DOHH2 (cell line): ENCODE measurements around the gene PSMA3.

ENCODE experiments used
- H3F3A ChIP-seq: fragments of 200-600 bp; sonication (generic), shearing (Covaris generic); 2 replicates; pipeline ENCODE4 v1.6.0; 2016; ENCODE audit warnings: antibody characterized with exemption, mild to moderate bottlenecking; ENCODE audit not compliant: control insufficient read depth, insufficient read depth
- H3K27ac ChIP-seq: fragments of 200-600 bp; sonication (generic); 2 replicates; pipeline ENCODE4 v1.5.1; 2014; ENCODE audit warnings: low read depth, mild to moderate bottlenecking, low read length, moderate library complexity
- H3K27me3 ChIP-seq: fragments of 200-600 bp; sonication (generic); 2 replicates; pipeline ENCODE4 v1.6.1; 2014; ENCODE audit warnings: mild to moderate bottlenecking, low read length, mixed read lengths; ENCODE audit not compliant: control insufficient read depth
- H3K36me3 ChIP-seq: fragments of 200-600 bp; sonication (generic); 2 replicates; pipeline ENCODE4 v1.6.1; 2014; ENCODE audit warnings: mild to moderate bottlenecking, low read length, moderate library complexity, mixed read lengths; ENCODE audit not compliant: control insufficient read depth
- H3K4me1 ChIP-seq: fragments of 200-600 bp; sonication (generic); 2 replicates; pipeline ENCODE4 v1.6.1; 2014; ENCODE audit warnings: mild to moderate bottlenecking, low read length, mixed read lengths; ENCODE audit not compliant: control insufficient read depth
- H3K4me2 ChIP-seq: fragments of 200-600 bp; sonication (generic); 2 replicates; pipeline ENCODE4 v1.6.0; 2014; ENCODE audit warnings: mild to moderate bottlenecking, low read length, moderate library complexity
- H3K4me3 ChIP-seq: fragments of 200-600 bp; sonication (generic); 2 replicates; pipeline ENCODE4 v1.5.1; 2014; ENCODE audit warnings: mild to moderate bottlenecking, low read length, mixed read lengths
- H3K79me2 ChIP-seq: fragments of 200-600 bp; sonication (generic); 2 replicates; pipeline ENCODE4 v1.6.1; 2014; ENCODE audit warnings: mild to moderate bottlenecking, low read length, mixed read lengths; ENCODE audit not compliant: control insufficient read depth
- H3K9me2 ChIP-seq: fragments of 200-600 bp; sonication (generic); replicated peaks from 2 replicates; pipeline ENCODE4 v1.6.1; 2014; ENCODE audit warnings: mild to moderate bottlenecking, low read length, mixed read lengths; ENCODE audit not compliant: control insufficient read depth
- H3K9me3 ChIP-seq: fragments of 200-600 bp; sonication (generic); 2 replicates; pipeline ENCODE4 v1.6.1; 2014; ENCODE audit warnings: antibody characterized with exemption, low read length, mixed read lengths; ENCODE audit not compliant: control insufficient read depth, insufficient read depth
- H4K20me1 ChIP-seq: fragments of 200-600 bp; sonication (generic); 2 replicates; pipeline ENCODE4 v1.6.0; 2014; ENCODE audit warnings: low read depth, mild to moderate bottlenecking, antibody characterized with exemption, low read length, moderate library complexity; ENCODE audit not compliant: control insufficient read depth, insufficient read depth
- CTCF ChIP-seq: fragments of 200-600 bp; sonication (generic); IDR thresholded peaks from one replicate; pipeline ENCODE4 v1.5.1; 2014; ENCODE audit warnings: antibody characterized with exemption, mild to moderate bottlenecking, low read depth, low read length; ENCODE audit not compliant: poor library complexity, severe bottlenecking
- EZH2phosphoT487 ChIP-seq: fragments of 200-600 bp; sonication (generic); IDR thresholded peaks from 2 replicates; pipeline ENCODE4 v1.6.1; 2017; ENCODE audit warnings: borderline replicate concordance, mild to moderate bottlenecking, antibody characterized with exemption, low read length, moderate library complexity, mixed read lengths

PSMA3 gene

GRCh38 chr14:58315606-58316005, 71.0 kb downstream of the PSMA3 start:
- H3K4me3 ChIP-seq: no peak overlapping the region
- H3K79me2 ChIP-seq: no peaks in the 10 kb centered on the region; the same call in 1 of the 2 replicates
- H4K20me1 ChIP-seq: no peaks in the 10 kb centered on the region
- H3K4me1 ChIP-seq: no peaks in the 10 kb centered on the region
- H3K4me2 ChIP-seq: no peak overlapping the region
- H3F3A ChIP-seq: no peaks in the 10 kb centered on the region
- H3K27ac ChIP-seq: no peak overlapping the region
- peaks cover 30% of the 10 kb centered on the region for H3K36me3 ChIP-seq
- no peaks in the 10 kb centered on the region for H3K9me2 ChIP-seq
- H3K9me3 ChIP-seq: no peaks in the 10 kb centered on the region
- H3K27me3 ChIP-seq: no peaks in the 10 kb centered on the region
- TF ChIP-seq CTCF (no peak), EZH2phosphoT487 (no peak)
